K562 (cell line): ENCODE data around the gene COQ10B. TPM values are rescaled to one million over a fixed set of nuclear protein-coding genes. Genes with fewer than 3 reads are reported as not detected.

ENCODE experiments used
- ATAC-seq: fragments of 200-7000 bp; cut with Tn5 transposase; 3 replicates; pipeline ENCODE4 v1.9.1; 2020; ENCODE audit warnings: moderate library complexity
- BruUV-seq: library from RNA; stranded (reverse); fragments of 400-500 nt; replicated peaks from 2 replicates; lab custom pipeline; 2021; lab: Mats Ljungman, UMichigan
- CTCF ChIA-PET: fragments of 300-600 bp; formaldehyde crosslinking; extraction: SDS; loops from one replicate; lab custom pipeline; 2021; ENCODE audit warnings: low intra/inter-chr PET ratio; lab: Yijun Ruan, JAX
- POLR2A ChIA-PET: fragments of 300-600, 350-650 bp; sonication (Branson Sonifier 250); formaldehyde crosslinking; extraction: SDS; loops from one replicate; lab custom pipeline; 2021; ENCODE audit warnings: antibody characterized with exemption, inconsistent platforms; lab: Yijun Ruan, JAX
- DNase-seq, 4 experiments: peaks; one replicate each; pipeline versions ENCODE4 v3.0.0 to v3.0.0-alpha.2; 2011 to 2018; ENCODE audit warnings: low spot score in 3 of 4, mixed read lengths in 3 of 4; ENCODE audit errors: extremely low read depth in 1 of 4
- FAIRE-seq: peaks from 2 replicates; lab custom pipeline; 2011; peaks lifted over from hg19 to GRCh38; lab: Jason Lieb, UNC
- H2AFZ ChIP-seq: 2 replicates; pipeline ENCODE4 v1.6.0; 2011; ENCODE audit warnings: low read depth, low read length, control low read depth, inconsistent platforms
- H3K27ac ChIP-seq: fragments of 200-600 bp; 3 replicates; pipeline ENCODE4 v1.8.0; 2011; ENCODE audit warnings: low read depth, mild to moderate bottlenecking, control low read depth, inconsistent platforms, low read length, moderate library complexity, mixed read lengths; ENCODE audit errors: extremely low read depth
- H3K27me3 ChIP-seq, 2 experiments: fragments of 300-600 bp in 1 of 2; 2 replicates in 1 of 2; 3 replicates in 1 of 2; pipeline versions ENCODE4 v1.6.0 to v1.8.0; 2011; ENCODE audit warnings: inconsistent platforms in 2 of 2, low read length in 2 of 2, mild to moderate bottlenecking in 1 of 2, mixed read lengths in 1 of 2, moderate library complexity in 1 of 2; ENCODE audit not compliant: control insufficient read depth in 2 of 2, insufficient read depth in 2 of 2
- H3K36me3 ChIP-seq: fragments of 300-600 bp; 3 replicates; pipeline ENCODE4 v1.8.0; 2011; ENCODE audit warnings: mild to moderate bottlenecking, low read length, inconsistent platforms; ENCODE audit not compliant: control insufficient read depth, insufficient read depth
- H3K4me1 ChIP-seq, 2 experiments: fragments of 200-600 bp in 1 of 2; replicated peaks in 1 of 2; 2 replicates in 1 of 2; 3 replicates in 1 of 2; pipeline versions ENCODE4 v1.5.1 to v1.8.0; 2011; ENCODE audit warnings: inconsistent platforms in 2 of 2, low read length in 2 of 2, mild to moderate bottlenecking in 1 of 2, mixed read lengths in 1 of 2, moderate library complexity in 1 of 2; ENCODE audit not compliant: control insufficient read depth in 2 of 2, insufficient read depth in 2 of 2
- H3K4me2 ChIP-seq: 2 replicates; pipeline ENCODE4 v1.6.1; 2011; ENCODE audit warnings: low read length, control low read depth, inconsistent platforms, mixed read lengths; ENCODE audit not compliant: insufficient read depth
- H3K4me3 ChIP-seq: fragments of 200-600 bp; sonication (generic), shearing (Covaris generic); 2 replicates; pipeline ENCODE4 v1.5.1; 2016; ENCODE audit warnings: control low read depth, inconsistent platforms
- H3K79me2 ChIP-seq: fragments of 200-600 bp; 3 replicates; pipeline ENCODE4 v1.8.0; 2011; ENCODE audit warnings: low read length, inconsistent platforms; ENCODE audit not compliant: control insufficient read depth, insufficient read depth
- H3K9ac ChIP-seq, 2 experiments: 2 replicates each; pipeline versions ENCODE4 v1.6.0 to v1.6.1; 2011; ENCODE audit warnings: low read depth in 2 of 2, low read length in 2 of 2, control low read depth in 1 of 2, inconsistent platforms in 1 of 2, mild to moderate bottlenecking in 1 of 2, mixed read lengths in 1 of 2; ENCODE audit not compliant: insufficient read depth in 1 of 2
- H3K9me1 ChIP-seq: one replicate; pipeline ENCODE4 v1.6.0; 2011; ENCODE audit warnings: inconsistent platforms, mild to moderate bottlenecking, low read length, moderate library complexity; ENCODE audit not compliant: control insufficient read depth, insufficient read depth
- H3K9me3 ChIP-seq: replicated peaks from 2 replicates; pipeline ENCODE4 v1.5.1; 2011; ENCODE audit warnings: low read depth, low read length, inconsistent platforms; ENCODE audit not compliant: control insufficient read depth, insufficient read depth
- H4K20me1 ChIP-seq: replicated peaks from 2 replicates; pipeline ENCODE4 v1.6.1; 2011; ENCODE audit warnings: low read length, inconsistent platforms, mixed read lengths; ENCODE audit not compliant: control insufficient read depth, insufficient read depth
- ARID1B ChIP-seq: fragments of 450-650 bp; IDR thresholded peaks from 2 replicates; pipeline ENCODE4 v1.6.1; 2016; ENCODE audit warnings: antibody characterized with exemption, mild to moderate bottlenecking, inconsistent platforms
- ATF7 ChIP-seq: fragments of 450-650 bp; IDR thresholded peaks from 2 replicates; pipeline ENCODE4 v1.7.1; 2014; ENCODE audit warnings: mild to moderate bottlenecking, moderate library complexity
- ILF3 ChIP-seq: fragments of 450-650 bp; IDR thresholded peaks from 2 replicates; pipeline ENCODE4 v1.6.1; 2018; ENCODE audit warnings: antibody characterized with exemption, mild to moderate bottlenecking, moderate library complexity, borderline replicate concordance
- MXD1 ChIP-seq: fragments of 250-450 bp; sonication (Bioruptor Pico); IDR thresholded peaks from 2 replicates; pipeline ENCODE4 v1.8.0; 2021; ENCODE audit warnings: borderline replicate concordance, mild to moderate bottlenecking, moderate library complexity; ENCODE audit not compliant: poor library complexity, severe bottlenecking
- MYNN ChIP-seq, 2 experiments: sonication (generic); formaldehyde crosslinking in 1 of 2; IDR thresholded peaks; 2 replicates each; pipeline versions ENCODE4 v1.5.0 to v1.6.1; 2016 to 2020; ENCODE audit warnings: antibody characterized with exemption in 1 of 2, missing genetic modification reagents in 1 of 2
- POU5F1 ChIP-seq: fragments of 150-350 bp; IDR thresholded peaks from 2 replicates; pipeline ENCODE4 v1.6.1; 2014; ENCODE audit warnings: borderline replicate concordance, low read length, low read depth, mild to moderate bottlenecking; ENCODE audit not compliant: partially characterized antibody
- RBM39 ChIP-seq: fragments of 200-400 bp; formaldehyde crosslinking; optimal IDR thresholded peaks from 2 replicates; pipeline ENCODE3; 2018; ENCODE audit warnings: low read depth, low read length
- SAP30 ChIP-seq: fragments of 200-600 bp; sonication (generic); IDR thresholded peaks from 2 replicates; pipeline ENCODE4 v1.6.1; 2012; ENCODE audit warnings: borderline replicate concordance, low read depth, mild to moderate bottlenecking, moderate library complexity, low read length, control low read depth, inconsistent platforms; ENCODE audit not compliant: insufficient read depth, poor library complexity, severe bottlenecking
- SRF ChIP-seq, 2 experiments: fragments of 250-450, 450-650 bp in 1 of 2; sonication (Bioruptor Pico) in 1 of 2; sonication (generic) in 1 of 2; formaldehyde crosslinking; IDR thresholded peaks; 2 replicates each; pipeline versions ENCODE4 v1.5.0 to v1.5.1; 2020 to 2022; ENCODE audit warnings: mild to moderate bottlenecking in 1 of 2, missing genetic modification reagents in 1 of 2
- TAL1 ChIP-seq: fragments of 450-650 bp; IDR thresholded peaks from 2 replicates; pipeline ENCODE4 v1.6.1; 2016; ENCODE audit warnings: mild to moderate bottlenecking
- TCF3 ChIP-seq: sonication (generic); formaldehyde crosslinking; IDR thresholded peaks from 2 replicates; pipeline ENCODE4 v1.4.0; 2020; ENCODE audit warnings: mild to moderate bottlenecking, missing genetic modification reagents
- TEAD2 ChIP-seq: fragments of 450-650 bp; IDR thresholded peaks from 2 replicates; pipeline ENCODE4 v1.6.1; 2016; ENCODE audit warnings: missing genetic modification characterization, control low read depth, missing compliant biosample characterization
- TEAD4 ChIP-seq, 2 experiments: sonication (generic) in 1 of 2; formaldehyde crosslinking in 1 of 2; IDR thresholded peaks; 2 replicates each; pipeline versions ENCODE4 v1.6.1 to v1.8.0; 2012 to 2022; ENCODE audit warnings: borderline replicate concordance in 1 of 2, inconsistent platforms in 1 of 2, low read length in 1 of 2, mild to moderate bottlenecking in 1 of 2, missing genetic modification reagents in 1 of 2
- ZFP30 ChIP-seq: fragments of 250-450 bp; sonication (Bioruptor Pico); IDR thresholded peaks from 2 replicates; pipeline ENCODE4 v1.8.0; 2022; ENCODE audit warnings: moderate library complexity, mild to moderate bottlenecking, inconsistent platforms, borderline replicate concordance
- ZNF717 ChIP-seq: fragments of 250-450 bp; sonication (Bioruptor Pico); IDR thresholded peaks from 2 replicates; pipeline ENCODE4 v1.5.0; 2021
- WGBS: fragments of 100-300 bp; shearing (Covaris generic); methylation state at CpG from one replicate; pipeline ENCODE4 v1.1.6; 2016; ENCODE audit warnings: low coverage, mixed read lengths; ENCODE audit not compliant: insufficient coverage; ENCODE audit errors: missing lambda C conversion rate; 5-methylcytosine and 5-hydroxymethylcytosine counted together
- in situ Hi-C: fragments of 300-500 bp; cut with MboI; formaldehyde crosslinking; loops from 4 replicates; pipeline ENCODE4 v1.15.0; 2018; ENCODE audit warnings: inconsistent platforms, mixed read lengths
- intact Hi-C: fragments of 100-400 bp; cut with micrococcal nuclease; formaldehyde crosslinking; loops from 2 replicates; pipeline ENCODE4 v1.14.2; 2022
- polyA plus RNA-seq, 8 experiments: library from polyadenylated mRNA; depleted of rRNA in 4 of 8; stranded (reverse) in 5 of 8; unstranded in 3 of 8; fragments of >200 nt; fragmentation: Nextera tagmentation in 2 of 8; fragmentation: Illumina TruSeq in 1 of 8; extraction: Ambion mirVana in 2 of 8; extraction: Trizol in 1 of 8; gene quantifications; 2 replicates each; pipeline versions ENCODE4 v1.2.1 to v1.2.3, GENCODE V29; 2011 to 2014; ENCODE audit warnings: inconsistent platforms in 1 of 8, missing spikeins in 1 of 8
- total RNA-seq, 7 experiments: library from RNA; depleted of rRNA in 6 of 7; stranded (reverse); fragments of >200 nt in 6 of 7; fragmentation: Illumina TruSeq in 2 of 7; extraction: Trizol in 2 of 7; gene quantifications; 2 replicates each; pipeline versions ENCODE4 v1.2.1 to v1.2.3, GENCODE V29; 2011 to 2021; ENCODE audit warnings: low replicate concordance in 1 of 7

COQ10B gene
- total and polyA plus RNA-seq, 9 of the 15 experiments (the other 6 are each of a cell fraction or from before 2014, with no cell fraction given), result 3.1 to 13.1 (median 7.7) TPM

GRCh38 chr2:197472166-197472565, 18.8 kb downstream of the COQ10B start:
- H2AFZ ChIP-seq, result no peak overlapping the region
- H3K9me1 ChIP-seq, result no peaks in the 10 kb centered on the region
- CTCF ChIA-PET, result no interaction called here
- H3K27me3 ChIP-seq, result no peaks in the 10 kb centered on the region
- no peaks in the 10 kb centered on the region for H3K9me3 ChIP-seq
- H3K27ac ChIP-seq, result no peak overlapping the region
- 95% methylated on average over 3 of the region's 5 CpGs for WGBS
- DNase-seq (no peak), FAIRE-seq (no peak), ATAC-seq (no peak)
- H4K20me1 ChIP-seq, result no peaks in the 10 kb centered on the region
- H3K9ac ChIP-seq, result no peak overlapping the region
- peaks cover 51% of the 10 kb centered on the region; the same call in 2 of the 3 replicates for H3K36me3 ChIP-seq
- peaks cover 0 to 5% of the 10 kb centered on the region in 2 experiments; a peak in 3 of 5 replicates for H3K4me1 ChIP-seq
- no peak overlapping the region for H3K4me3 ChIP-seq
- POLR2A ChIA-PET, result interaction anchor here (0.6 kb wide), 1 partner anchor 12 kb away, joined by 3 read pairs; no protein-coding TSS in a partner anchor
- in situ Hi-C loops (no loop called here), intact Hi-C loops (no loop called here)
- no TSS peak for BruUV-seq
- H3K4me2 ChIP-seq, result no peak overlapping the region
- TF ChIP-seq SRF (CRISPR knock-in tag; IDR thresholded peaks at IDR 0.05) (no peak), ZFP30 (CRISPR knock-in tag) (no peak), ILF3 (no peak)
- no peaks in the 10 kb centered on the region for H3K79me2 ChIP-seq

DNA sequence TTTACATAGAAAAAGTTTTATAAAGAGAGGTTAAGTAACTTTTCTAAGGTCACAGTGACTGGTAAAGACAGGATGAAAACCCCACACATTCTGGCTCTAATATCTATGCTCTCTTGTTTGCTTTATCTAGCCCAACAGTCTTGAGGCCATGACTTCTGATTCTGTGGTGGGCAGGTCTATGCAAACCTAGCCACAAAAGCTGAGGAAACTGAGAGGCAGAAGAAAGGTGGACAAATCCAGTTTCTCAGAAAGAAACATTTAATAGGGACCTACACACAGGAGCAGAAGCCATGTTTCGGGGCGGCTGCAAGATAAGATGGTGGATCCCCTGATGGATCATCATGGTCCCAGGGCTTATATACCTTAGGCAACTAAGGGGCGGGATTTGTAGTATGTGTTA, 24.4 kb downstream of the COQ10B start:
- H3K9me3 ChIP-seq, result no peaks in the 10 kb centered on the region
- CTCF ChIA-PET, result no interaction called here
- no peak overlapping the region for H3K9ac ChIP-seq
- 24% methylated on average over 3 of the region's 3 CpGs for WGBS
- peaks cover 21% of the 10 kb centered on the region; the same call in 2 of the 3 replicates for H3K36me3 ChIP-seq
- no peaks in the 10 kb centered on the region for H3K79me2 ChIP-seq
- in situ Hi-C loops (no loop called here), intact Hi-C loops (loop anchor here (1.0 kb wide), 1 partner anchor 42 kb away; the partner anchor contains the start of gene SF3B1)
- H3K27ac ChIP-seq, result peak overlapping the region; percentile 35; the same call in 1 of the 3 replicates
- FAIRE-seq, result peak; percentile 69
- H3K9me1 ChIP-seq, result no peaks in the 10 kb centered on the region
- peak overlapping the region; percentile 41; the same call in 1 of the 2 replicates for H3K4me2 ChIP-seq
- POLR2A ChIA-PET, result interaction anchor here (0.6 to 1.7 kb wide), 6 partner anchors 8 to 38 kb away, joined by 3 to 4 read pairs (median 3); partner anchors contain the start of gene MOB4
- peak; percentile 80 for ATAC-seq
- H3K4me1 ChIP-seq, result peaks cover 4 to 20% of the 10 kb centered on the region in 2 experiments; a peak in 3 of 5 replicates
- BruUV-seq, result no TSS peak
- H2AFZ ChIP-seq, result no peak overlapping the region
- peak in 1 of 4 experiments; percentile 48 for DNase-seq
- H4K20me1 ChIP-seq, result no peaks in the 10 kb centered on the region
- no peak overlapping the region for H3K4me3 ChIP-seq
- no peaks in the 10 kb centered on the region for H3K27me3 ChIP-seq
- TF ChIP-seq POU5F1, result no peak
- TF ChIP-seq MXD1 (CRISPR knock-in tag), result no peak
- TF ChIP-seq TCF3 (CRISPR knock-in tag), result peak; percentile 38; the same call in 1 of the 2 replicates
- peak; percentile 22; the same call in 1 of the 2 replicates for TF ChIP-seq TEAD4 (IDR thresholded peaks at IDR 0.05; ENCODE audit: low read length)
- TF ChIP-seq TEAD4 (CRISPR knock-in tag; IDR thresholded peaks at IDR 0.05; ENCODE audit: borderline replicate concordance), result no peak
- TF ChIP-seq TAL1, result peak; percentile 33; the same call in 1 of the 2 replicates
- TF ChIP-seq TEAD2 (tag), result no peak
- TF ChIP-seq RBM39, result no peak
- TF ChIP-seq SAP30, result no peak
- no peak for TF ChIP-seq ZNF717
- no peak for TF ChIP-seq MYNN (IDR thresholded peaks at IDR 0.05)
- no peak for TF ChIP-seq MYNN (CRISPR knock-in tag; IDR thresholded peaks at IDR 0.05)
- no peak for TF ChIP-seq ATF7
- TF ChIP-seq ARID1B, result peak; percentile 25
